Spleen (tissue), 7 donors: ENCODE results near the gene SNRPD3.

Source experiments
- POLR2A ChIP-seq, 3 donors: fragments of 450-650 bp; IDR thresholded peaks; one replicate each; pipeline ENCODE4 v1.5.1; 2017; ENCODE audit warnings: antibody characterized with exemption in 3 of 3, mild to moderate bottlenecking in 1 of 3
- POLR2AphosphoS5 ChIP-seq, 3 donors: sonication (generic); formaldehyde crosslinking; IDR thresholded peaks; one replicate each; pipeline ENCODE4 v1.5.1; 2017; ENCODE audit warnings: antibody characterized with exemption in 3 of 3
- TF ChIP-seq, protein P1 (sequence below), 11 experiments: fragments of 200-600 bp in 7 of 11; fragments of 450-650 bp in 4 of 11; sonication (generic) in 4 of 11; IDR thresholded peaks in 8 of 11; conservative IDR thresholded peaks in 3 of 11; 1 replicate in 7 of 11; 2 replicates in 4 of 11; pipeline versions ENCODE4 v1.4.0 to v1.8.0; 2016 to 2021; ENCODE audit warnings: antibody characterized with exemption in 11 of 11, inconsistent platforms in 4 of 11, mild to moderate bottlenecking in 1 of 11
- donor health status: DM: no; HTN: no; CAD: no; lungs with moderate emphysema.
- donor health status: DM: no; HTN: no; CAD: no.
- donor health status: DM: no; HTN: no; CAD: no.

GRCh38 chr22:24525416-24526037 is 30.3 kb upstream of the SNRPD3 start:
- no peak for TF ChIP-seq POLR2A (IDR thresholded peaks at IDR 0.05)
- TF ChIP-seq, protein P1, sequence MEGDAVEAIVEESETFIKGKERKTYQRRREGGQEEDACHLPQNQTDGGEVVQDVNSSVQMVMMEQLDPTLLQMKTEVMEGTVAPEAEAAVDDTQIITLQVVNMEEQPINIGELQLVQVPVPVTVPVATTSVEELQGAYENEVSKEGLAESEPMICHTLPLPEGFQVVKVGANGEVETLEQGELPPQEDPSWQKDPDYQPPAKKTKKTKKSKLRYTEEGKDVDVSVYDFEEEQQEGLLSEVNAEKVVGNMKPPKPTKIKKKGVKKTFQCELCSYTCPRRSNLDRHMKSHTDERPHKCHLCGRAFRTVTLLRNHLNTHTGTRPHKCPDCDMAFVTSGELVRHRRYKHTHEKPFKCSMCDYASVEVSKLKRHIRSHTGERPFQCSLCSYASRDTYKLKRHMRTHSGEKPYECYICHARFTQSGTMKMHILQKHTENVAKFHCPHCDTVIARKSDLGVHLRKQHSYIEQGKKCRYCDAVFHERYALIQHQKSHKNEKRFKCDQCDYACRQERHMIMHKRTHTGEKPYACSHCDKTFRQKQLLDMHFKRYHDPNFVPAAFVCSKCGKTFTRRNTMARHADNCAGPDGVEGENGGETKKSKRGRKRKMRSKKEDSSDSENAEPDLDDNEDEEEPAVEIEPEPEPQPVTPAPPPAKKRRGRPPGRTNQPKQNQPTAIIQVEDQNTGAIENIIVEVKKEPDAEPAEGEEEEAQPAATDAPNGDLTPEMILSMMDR (IDR thresholded peaks at IDR 0.05 in 8 of 11, conservative IDR thresholded peaks at IDR 0.05 in 3 of 11), result peak; percentile 72 to 90 (median 86)
- peak in 2 of 3 donors; percentile 22 to 80 for TF ChIP-seq POLR2AphosphoS5 (IDR thresholded peaks at IDR 0.05)
